ENCODE data around the gene PLCL2. TPM values are rescaled to one million over a fixed set of nuclear protein-coding genes. Genes with fewer than 3 reads are reported as not detected.

PLCL2 gene
- total and polyA plus RNA-seq, 2 donors (not counting 1 experiment from before 2014, with no cell fraction given), result 4.0 to 11.9 TPM

GRCh38 chr3:16873872-16874271 is 10.9 kb upstream of the PLCL2 start:
- H3K4me1 ChIP-seq (ENCODE audit: control insufficient read depth, extremely low read depth, insufficient read depth, low read length), result no peaks in the 10 kb centered on the region
- no peak overlapping the region for H3K27ac ChIP-seq (ENCODE audit: insufficient read depth, low read length)
- H3K4me3 ChIP-seq (replicated peaks in 1 of 4; ENCODE audit: control extremely low read depth in 1 of 4, insufficient read depth in 1 of 4, low read depth in 3 of 4, low read length in 4 of 4), result no peak overlapping the region
- TF ChIP-seq EZH2 (IDR thresholded peaks at IDR 0.05; ENCODE audit: low read length, missing control alignments) (no peak), CTCF (conservative IDR thresholded peaks at IDR 0.05 in 1 of 2, IDR thresholded peaks at IDR 0.05 in 1 of 2; ENCODE audit: low read depth in 1 of 2, low read length in 2 of 2) (no peak)
- no peaks in the 10 kb centered on the region for H4K20me1 ChIP-seq (ENCODE audit: control insufficient read depth, extremely low read depth, insufficient read depth, low read length)
- no peak overlapping the region for H3K4me2 ChIP-seq (ENCODE audit: extremely low read depth, insufficient read depth, low read length)
- H2AFZ ChIP-seq (ENCODE audit: low read length), result no peak overlapping the region
- no peaks in the 10 kb centered on the region for H3K9me3 ChIP-seq (ENCODE audit: control insufficient read depth, insufficient read depth, low read depth, low read length)
- no peaks in the 10 kb centered on the region for H3K36me3 ChIP-seq (ENCODE audit: control insufficient read depth, insufficient read depth, low read length)
- H3K9ac ChIP-seq (ENCODE audit: insufficient read depth, low read length), result no peak overlapping the region
- DNase-seq (ENCODE audit: low read depth in 2 of 2), result no peak
- no peaks in the 10 kb centered on the region for H3K79me2 ChIP-seq (ENCODE audit: control insufficient read depth, insufficient read depth, low read length)
- H3K27me3 ChIP-seq (ENCODE audit: control insufficient read depth, insufficient read depth, low read length), result no peaks in the 10 kb centered on the region

- no peak for DNase-seq (ENCODE audit: low read depth in 2 of 2)
- no peaks in the 10 kb centered on the region for H3K4me1 ChIP-seq (ENCODE audit: control insufficient read depth, extremely low read depth, insufficient read depth, low read length)
- H3K27ac ChIP-seq (ENCODE audit: insufficient read depth, low read length), result no peak overlapping the region
- H3K4me2 ChIP-seq (ENCODE audit: extremely low read depth, insufficient read depth, low read length), result no peak overlapping the region
- H4K20me1 ChIP-seq (ENCODE audit: control insufficient read depth, extremely low read depth, insufficient read depth, low read length), result no peaks in the 10 kb centered on the region
- H2AFZ ChIP-seq (ENCODE audit: low read length), result no peak overlapping the region
- no peak overlapping the region for H3K9ac ChIP-seq (ENCODE audit: insufficient read depth, low read length)
- no peaks in the 10 kb centered on the region for H3K9me3 ChIP-seq (ENCODE audit: control insufficient read depth, insufficient read depth, low read depth, low read length)
- no peaks in the 10 kb centered on the region for H3K36me3 ChIP-seq (ENCODE audit: control insufficient read depth, insufficient read depth, low read length)
- H3K27me3 ChIP-seq (ENCODE audit: control insufficient read depth, insufficient read depth, low read length), result no peaks in the 10 kb centered on the region
- TF ChIP-seq EZH2 (IDR thresholded peaks at IDR 0.05; ENCODE audit: low read length, missing control alignments), result no peak
- TF ChIP-seq CTCF (conservative IDR thresholded peaks at IDR 0.05 in 1 of 2, IDR thresholded peaks at IDR 0.05 in 1 of 2; ENCODE audit: low read depth in 1 of 2, low read length in 2 of 2), result no peak
- no peak overlapping the region for H3K4me3 ChIP-seq (replicated peaks in 1 of 4; ENCODE audit: control extremely low read depth in 1 of 4, insufficient read depth in 1 of 4, low read depth in 3 of 4, low read length in 4 of 4)
- H3K79me2 ChIP-seq (ENCODE audit: control insufficient read depth, insufficient read depth, low read length), result no peaks in the 10 kb centered on the region
These were observed 8.7 kb upstream of the PLCL2 start for GRCh38 chr3:16875876-16876550.

- no peak overlapping the region for H3K9ac ChIP-seq (ENCODE audit: insufficient read depth, low read length)
- no peak for DNase-seq (ENCODE audit: low read depth in 2 of 2)
- H4K20me1 ChIP-seq (ENCODE audit: control insufficient read depth, extremely low read depth, insufficient read depth, low read length), result no peaks in the 10 kb centered on the region
- no peaks in the 10 kb centered on the region for H3K36me3 ChIP-seq (ENCODE audit: control insufficient read depth, insufficient read depth, low read length)
- no peaks in the 10 kb centered on the region for H3K4me1 ChIP-seq (ENCODE audit: control insufficient read depth, extremely low read depth, insufficient read depth, low read length)
- no peaks in the 10 kb centered on the region for H3K9me3 ChIP-seq (ENCODE audit: control insufficient read depth, insufficient read depth, low read depth, low read length)
- H3K4me3 ChIP-seq (replicated peaks in 1 of 4; ENCODE audit: control extremely low read depth in 1 of 4, insufficient read depth in 1 of 4, low read depth in 3 of 4, low read length in 4 of 4), result no peak overlapping the region
- H3K27me3 ChIP-seq (ENCODE audit: control insufficient read depth, insufficient read depth, low read length), result no peaks in the 10 kb centered on the region
- H3K79me2 ChIP-seq (ENCODE audit: control insufficient read depth, insufficient read depth, low read length), result no peaks in the 10 kb centered on the region
- H3K27ac ChIP-seq (ENCODE audit: insufficient read depth, low read length), result no peak overlapping the region
- TF ChIP-seq EZH2 (IDR thresholded peaks at IDR 0.05; ENCODE audit: low read length, missing control alignments) (no peak), CTCF (conservative IDR thresholded peaks at IDR 0.05 in 1 of 2, IDR thresholded peaks at IDR 0.05 in 1 of 2; ENCODE audit: low read depth in 1 of 2, low read length in 2 of 2) (no peak)
- no peak overlapping the region for H2AFZ ChIP-seq (ENCODE audit: low read length)
- H3K4me2 ChIP-seq (ENCODE audit: extremely low read depth, insufficient read depth, low read length), result no peak overlapping the region
These were observed 7.2 kb upstream of the PLCL2 start for GRCh38 chr3:16877505-16877904.
